Uterus (tissue), 4 donors: ENCODE measurements around the gene IL13. TPM values are rescaled to one million over a fixed set of nuclear protein-coding genes. Genes with fewer than 3 reads are reported as not detected.
"Not testable (repeated sequence)": the region's sequence is repeated elsewhere in the genome, so short reads cannot be mapped to it uniquely, and the experiment has no call there.

Source experiments
- DNase-seq, 2 donors: peaks; one replicate each; pipeline ENCODE4 v3.0.0-alpha.2; 2019 to 2020
- H3K27ac ChIP-seq, 2 donors: fragments of 200-600 bp; sonication (generic); 1 replicate in 1 of 2; 2 replicates in 1 of 2; pipeline ENCODE4 v1.5.1; 2016 to 2018
- H3K27me3 ChIP-seq, 2 donors: fragments of 200-600 bp; sonication (generic); one replicate each; pipeline ENCODE4 v1.5.1; 2018 to 2019; ENCODE audit warnings: control low read depth in 1 of 2
- H3K36me3 ChIP-seq, 2 donors: fragments of 200-600 bp; sonication (generic); one replicate each; pipeline ENCODE4 v1.5.1; 2019; ENCODE audit warnings: control low read depth in 1 of 2
- H3K4me1 ChIP-seq, 2 donors: fragments of 200-600 bp; sonication (generic); one replicate each; pipeline ENCODE4 v1.5.1; 2018 to 2019; ENCODE audit warnings: control low read depth in 1 of 2
- H3K4me3 ChIP-seq, 2 donors: fragments of 200-600 bp; sonication (generic); 1 replicate in 1 of 2; 2 replicates in 1 of 2; pipeline ENCODE4 v1.5.1; 2018 to 2019; ENCODE audit warnings: mild to moderate bottlenecking in 1 of 2
- H3K9me3 ChIP-seq, 2 donors: fragments of 200-600 bp; sonication (generic); one replicate each; pipeline ENCODE4 v1.5.1; 2019; ENCODE audit warnings: control low read depth in 1 of 2
- POLR2A ChIP-seq, 2 donors: fragments of 450-650 bp; IDR thresholded peaks; one replicate each; pipeline ENCODE4 v1.6.1; 2016; ENCODE audit warnings: antibody characterized with exemption in 2 of 2, mild to moderate bottlenecking in 1 of 2, moderate library complexity in 1 of 2
- intact Hi-C: fragments of 100-400 bp; cut with DNase I; formaldehyde crosslinking; loops from one replicate; pipeline ENCODE4 v1.15.1; 2023; ENCODE audit warnings: low total_unique reads
- total RNA-seq, 4 donors: library from RNA; depleted of rRNA in 3 of 4; stranded (reverse); fragments of >200 nt in 3 of 4; gene quantifications; one replicate each; pipeline versions ENCODE4 v1.1.0 to v1.2.4, GENCODE V29; 2014 to 2023
- TF ChIP-seq, protein P1 (sequence below), 4 experiments: fragments of 200-600 bp in 2 of 4; fragments of 450-650 bp in 2 of 4; sonication (generic) in 2 of 4; IDR thresholded peaks; one replicate each; pipeline ENCODE4 v1.5.1; 2016 to 2019; ENCODE audit warnings: antibody characterized with exemption in 4 of 4, mild to moderate bottlenecking in 2 of 4, moderate library complexity in 1 of 4
- donor health status: DM: yes; HTN: yes; CAD: no.

Gene IL13
- total RNA-seq, 4 donors from 2014 or later: 0.73 TPM; not detected in 3

DNA sequence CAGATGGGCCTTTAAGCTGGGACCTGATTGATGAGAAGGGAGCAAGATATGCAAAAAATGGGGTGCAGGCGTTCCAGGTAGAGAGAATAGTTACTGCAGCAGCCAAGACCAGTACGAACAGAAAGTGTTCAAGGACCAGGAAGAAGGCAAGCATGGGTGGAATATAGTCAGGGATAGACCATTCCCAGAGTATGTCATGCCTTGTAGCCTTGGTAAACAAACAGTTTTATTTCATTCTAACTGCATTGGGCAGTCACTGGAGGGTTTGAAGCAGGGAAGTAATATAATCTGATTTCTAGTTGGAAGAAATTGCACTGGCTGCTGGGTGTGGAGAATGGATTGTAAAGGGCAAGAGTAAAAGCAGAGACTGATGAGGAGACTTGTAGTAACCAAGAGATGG is 30.5 kb upstream of the IL13 start:
- no peak for DNase-seq
- no peaks in the 10 kb centered on the region for H3K27me3 ChIP-seq
- H3K36me3 ChIP-seq: no peaks in the 10 kb centered on the region
- no peaks in the 10 kb centered on the region for H3K4me1 ChIP-seq
- no peaks in the 10 kb centered on the region for H3K9me3 ChIP-seq
- no peak overlapping the region for H3K27ac ChIP-seq
- TF ChIP-seq, protein P1, sequence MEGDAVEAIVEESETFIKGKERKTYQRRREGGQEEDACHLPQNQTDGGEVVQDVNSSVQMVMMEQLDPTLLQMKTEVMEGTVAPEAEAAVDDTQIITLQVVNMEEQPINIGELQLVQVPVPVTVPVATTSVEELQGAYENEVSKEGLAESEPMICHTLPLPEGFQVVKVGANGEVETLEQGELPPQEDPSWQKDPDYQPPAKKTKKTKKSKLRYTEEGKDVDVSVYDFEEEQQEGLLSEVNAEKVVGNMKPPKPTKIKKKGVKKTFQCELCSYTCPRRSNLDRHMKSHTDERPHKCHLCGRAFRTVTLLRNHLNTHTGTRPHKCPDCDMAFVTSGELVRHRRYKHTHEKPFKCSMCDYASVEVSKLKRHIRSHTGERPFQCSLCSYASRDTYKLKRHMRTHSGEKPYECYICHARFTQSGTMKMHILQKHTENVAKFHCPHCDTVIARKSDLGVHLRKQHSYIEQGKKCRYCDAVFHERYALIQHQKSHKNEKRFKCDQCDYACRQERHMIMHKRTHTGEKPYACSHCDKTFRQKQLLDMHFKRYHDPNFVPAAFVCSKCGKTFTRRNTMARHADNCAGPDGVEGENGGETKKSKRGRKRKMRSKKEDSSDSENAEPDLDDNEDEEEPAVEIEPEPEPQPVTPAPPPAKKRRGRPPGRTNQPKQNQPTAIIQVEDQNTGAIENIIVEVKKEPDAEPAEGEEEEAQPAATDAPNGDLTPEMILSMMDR (IDR thresholded peaks at IDR 0.05): no peak
- TF ChIP-seq POLR2A (IDR thresholded peaks at IDR 0.05): no peak
- no peak overlapping the region for H3K4me3 ChIP-seq
- intact Hi-C loops: no loop called here

DNA sequence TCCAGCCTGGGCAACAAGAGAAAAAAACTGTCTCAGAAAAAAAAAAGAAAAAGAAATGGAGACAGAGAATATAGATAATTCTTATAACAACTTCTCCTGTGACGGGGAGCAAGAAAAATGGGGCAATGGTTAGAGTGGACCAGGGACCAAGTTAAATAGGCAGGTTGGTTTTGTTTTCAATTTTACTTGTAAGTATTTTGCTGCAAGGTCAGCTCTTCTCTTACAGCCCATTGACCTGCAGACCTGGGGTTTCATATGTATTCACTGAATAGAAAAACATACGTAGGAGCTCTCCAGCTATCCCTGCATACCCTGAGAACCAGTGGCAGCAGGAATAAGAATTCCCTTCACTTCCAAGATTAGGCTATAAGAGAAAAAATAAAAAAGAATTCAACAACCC is 29.2 kb upstream of the IL13 start:
- Histone ChIP-seq H3K36me3 (no peaks in the 10 kb centered on the region), H3K4me3 (no peak overlapping the region), H3K9me3 (no peaks in the 10 kb centered on the region), H3K27me3 (no peaks in the 10 kb centered on the region), H3K27ac (no peak overlapping the region), H3K4me1 (no peaks in the 10 kb centered on the region)
- DNase-seq: no peak
- no peak for TF ChIP-seq POLR2A (IDR thresholded peaks at IDR 0.05)
- TF ChIP-seq, protein P1 (IDR thresholded peaks at IDR 0.05): no peak
- intact Hi-C loops: no loop called here

DNA sequence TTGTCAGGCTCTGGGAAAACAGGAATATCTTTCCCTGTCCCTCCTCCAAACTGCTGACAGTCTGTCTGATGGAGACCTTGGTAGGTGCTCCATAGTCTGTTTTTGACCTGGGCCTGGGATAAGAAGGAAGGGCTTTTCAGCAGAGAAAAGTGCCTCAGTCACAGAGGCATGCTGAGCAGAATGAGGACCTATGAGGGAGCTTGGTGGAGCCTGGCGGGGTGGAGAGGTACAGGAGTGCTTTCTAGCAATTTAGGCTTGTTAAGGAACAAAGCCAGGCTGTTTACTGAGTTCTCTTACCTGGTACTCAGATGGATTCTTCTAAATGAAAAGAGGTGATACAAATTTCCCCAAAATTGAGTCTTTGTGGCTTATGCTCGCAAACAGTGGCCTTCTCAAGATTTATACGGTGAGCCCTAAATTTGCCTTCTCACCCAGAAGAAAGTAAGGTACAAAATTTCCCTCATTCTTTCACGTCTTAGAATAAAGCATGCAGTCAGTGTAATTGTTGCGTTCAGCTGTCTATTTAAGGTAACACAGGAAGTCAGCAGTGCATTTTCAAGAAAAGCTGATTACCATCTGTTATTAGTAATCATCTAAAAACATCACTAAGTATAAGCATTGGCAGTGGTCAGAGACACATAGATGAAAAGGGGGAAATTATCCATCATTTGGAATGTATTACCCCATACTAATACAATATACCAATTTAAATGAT is 28.6 kb upstream of the IL13 start:
- intact Hi-C loops: no loop called here
- Histone ChIP-seq H3K27me3 (no peaks in the 10 kb centered on the region), H3K4me1 (no peaks in the 10 kb centered on the region), H3K4me3 (no peak overlapping the region), H3K9me3 (no peaks in the 10 kb centered on the region), H3K27ac (no peak overlapping the region), H3K36me3 (no peaks in the 10 kb centered on the region)
- no peak for DNase-seq
- TF ChIP-seq, protein P1 (IDR thresholded peaks at IDR 0.05): no peak
- TF ChIP-seq POLR2A (IDR thresholded peaks at IDR 0.05): no peak

DNA sequence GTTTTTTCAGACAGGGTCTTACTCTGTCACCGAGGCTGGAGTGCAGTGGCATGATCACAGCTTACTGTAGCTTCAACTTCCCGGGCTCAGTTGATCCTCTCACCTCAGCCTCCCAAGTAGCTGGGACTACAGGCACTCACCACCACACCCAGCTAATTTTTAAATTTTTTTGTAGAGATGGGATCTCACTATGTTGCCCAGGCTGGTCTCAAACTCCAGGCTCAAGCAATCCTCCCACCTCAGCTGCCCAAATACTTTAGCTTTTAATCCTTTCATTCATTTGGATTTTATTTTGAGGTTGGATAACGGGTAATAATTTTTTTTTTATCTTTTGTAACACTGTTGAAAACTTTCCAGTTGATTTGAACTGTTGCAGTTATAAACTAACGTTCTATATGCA is 24.4 kb upstream of the IL13 start:
- H3K4me1 ChIP-seq, intact Hi-C loops, H3K27me3 ChIP-seq, H3K27ac ChIP-seq, DNase-seq, H3K9me3 ChIP-seq, H3K36me3 ChIP-seq, H3K4me3 ChIP-seq: not testable (repeated sequence)

DNA sequence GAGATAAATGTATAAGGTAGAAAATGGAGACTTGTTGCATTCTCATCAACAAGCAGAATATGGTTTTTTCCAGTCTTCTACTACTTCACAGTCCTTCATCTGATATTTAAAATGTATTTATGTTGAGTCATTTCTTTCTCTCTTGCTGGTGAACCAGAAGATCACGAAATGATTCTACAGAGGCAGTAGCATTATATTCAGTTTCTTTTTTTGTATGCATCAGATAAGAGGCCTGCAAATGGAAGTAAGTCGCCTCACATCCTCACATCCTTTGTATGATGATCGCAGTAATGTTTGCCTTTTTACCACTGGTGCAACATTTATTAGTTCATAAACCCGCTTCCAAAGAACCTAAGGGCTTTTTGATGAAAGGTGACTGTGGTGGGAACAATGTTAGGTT is 22.1 kb upstream of the IL13 start:
- TF ChIP-seq POLR2A (IDR thresholded peaks at IDR 0.05): no peak
- TF ChIP-seq, protein P1 (IDR thresholded peaks at IDR 0.05): no peak
- DNase-seq: no peak
- no peaks in the 10 kb centered on the region for H3K36me3 ChIP-seq
- intact Hi-C loops: no loop called here
- no peaks in the 10 kb centered on the region for H3K4me1 ChIP-seq
- no peak overlapping the region for H3K4me3 ChIP-seq
- no peaks in the 10 kb centered on the region for H3K27me3 ChIP-seq
- no peaks in the 10 kb centered on the region for H3K9me3 ChIP-seq
- H3K27ac ChIP-seq: no peak overlapping the region

DNA sequence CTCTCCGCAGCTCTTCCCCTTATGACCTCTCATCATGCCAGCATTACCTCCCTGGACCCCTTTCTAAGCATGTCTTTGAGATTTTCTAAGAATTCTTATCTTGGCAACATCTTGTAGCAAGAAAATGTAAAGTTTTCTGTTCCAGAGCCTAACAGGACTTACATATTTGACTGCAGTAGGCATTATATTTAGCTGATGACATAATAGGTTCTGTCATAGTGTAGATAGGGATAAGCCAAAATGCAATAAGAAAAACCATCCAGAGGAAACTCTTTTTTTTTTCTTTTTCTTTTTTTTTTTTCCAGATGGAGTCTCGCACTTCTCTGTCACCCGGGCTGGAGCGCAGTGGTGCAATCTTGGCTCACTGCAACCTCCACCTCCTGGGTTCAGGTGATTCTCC is 20.7 kb upstream of the IL13 start:
- intact Hi-C loops: no loop called here
- Histone ChIP-seq H3K4me1 (no peaks in the 10 kb centered on the region), H3K4me3 (no peak overlapping the region), H3K27me3 (no peaks in the 10 kb centered on the region), H3K9me3 (no peaks in the 10 kb centered on the region), H3K36me3 (no peaks in the 10 kb centered on the region), H3K27ac (no peak overlapping the region)
- TF ChIP-seq POLR2A (IDR thresholded peaks at IDR 0.05): no peak
- TF ChIP-seq, protein P1 (IDR thresholded peaks at IDR 0.05): no peak
- no peak for DNase-seq
